ENCODE measurements around the gene FIGN. TPM values are rescaled to one million over a fixed set of nuclear protein-coding genes. Genes with fewer than 3 reads are reported as not detected.

FIGN gene
- total and polyA plus RNA-seq, 7 donors = 0.08 to 3.0 (median 1.2) TPM

- Histone ChIP-seq H3K27me3 (ENCODE audit: insufficient read depth in 3 of 3, low read length in 2 of 3) (no peaks in the 10 kb centered on the region), H3K4me1 (no peaks in the 10 kb centered on the region), H3K27ac (no peak overlapping the region), H3K9me3 (no peaks in the 10 kb centered on the region), H3K4me3 (no peak overlapping the region), H3K36me3 (ENCODE audit: insufficient read depth in 1 of 2, low read depth in 1 of 2) (peaks cover 0 to under 1% of the 10 kb centered on the region in 2 donors)
- intact Hi-C loops (cut with DNase I) = no loop called here
- 68 to 71% (median 68%) methylated on average over 4 of the region's 4 CpGs for WGBS, 3 donors
- no peak for DNase-seq
- TF ChIP-seq, protein P1, sequence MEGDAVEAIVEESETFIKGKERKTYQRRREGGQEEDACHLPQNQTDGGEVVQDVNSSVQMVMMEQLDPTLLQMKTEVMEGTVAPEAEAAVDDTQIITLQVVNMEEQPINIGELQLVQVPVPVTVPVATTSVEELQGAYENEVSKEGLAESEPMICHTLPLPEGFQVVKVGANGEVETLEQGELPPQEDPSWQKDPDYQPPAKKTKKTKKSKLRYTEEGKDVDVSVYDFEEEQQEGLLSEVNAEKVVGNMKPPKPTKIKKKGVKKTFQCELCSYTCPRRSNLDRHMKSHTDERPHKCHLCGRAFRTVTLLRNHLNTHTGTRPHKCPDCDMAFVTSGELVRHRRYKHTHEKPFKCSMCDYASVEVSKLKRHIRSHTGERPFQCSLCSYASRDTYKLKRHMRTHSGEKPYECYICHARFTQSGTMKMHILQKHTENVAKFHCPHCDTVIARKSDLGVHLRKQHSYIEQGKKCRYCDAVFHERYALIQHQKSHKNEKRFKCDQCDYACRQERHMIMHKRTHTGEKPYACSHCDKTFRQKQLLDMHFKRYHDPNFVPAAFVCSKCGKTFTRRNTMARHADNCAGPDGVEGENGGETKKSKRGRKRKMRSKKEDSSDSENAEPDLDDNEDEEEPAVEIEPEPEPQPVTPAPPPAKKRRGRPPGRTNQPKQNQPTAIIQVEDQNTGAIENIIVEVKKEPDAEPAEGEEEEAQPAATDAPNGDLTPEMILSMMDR (IDR thresholded peaks at IDR 0.05) = no peak
- no peak for ATAC-seq
These were observed 130.8 kb downstream of the FIGN start for GRCh38 chr2:163604941-163605555.

- H3K4me3 ChIP-seq = no peak overlapping the region
- intact Hi-C loops (cut with DNase I) = no loop called here
- no peak for DNase-seq
- no peak for ATAC-seq
- H3K9me3 ChIP-seq = no peaks in the 10 kb centered on the region
- no peak overlapping the region for H3K27ac ChIP-seq
- no peaks in the 10 kb centered on the region for H3K36me3 ChIP-seq (ENCODE audit: insufficient read depth in 1 of 2, low read depth in 1 of 2)
- no peaks in the 10 kb centered on the region for H3K27me3 ChIP-seq (ENCODE audit: insufficient read depth in 3 of 3, low read length in 2 of 3)
- TF ChIP-seq, protein P1 (IDR thresholded peaks at IDR 0.05) = no peak
- 47 to 50% (median 48%) methylated on average over 3 of the region's 3 CpGs for WGBS, 3 donors
- no peaks in the 10 kb centered on the region for H3K4me1 ChIP-seq
These were observed 133.6 kb downstream of the FIGN start for GRCh38 chr2:163602196-163602595.

GRCh38 chr2:163601377-163601776 is 134.4 kb downstream of the FIGN start:
- TF ChIP-seq, protein P1 (IDR thresholded peaks at IDR 0.05) = no peak
- Histone ChIP-seq H3K4me3 (no peak overlapping the region), H3K36me3 (ENCODE audit: insufficient read depth in 1 of 2, low read depth in 1 of 2) (no peaks in the 10 kb centered on the region), H3K27ac (no peak overlapping the region), H3K9me3 (no peaks in the 10 kb centered on the region), H3K4me1 (no peaks in the 10 kb centered on the region), H3K27me3 (ENCODE audit: insufficient read depth in 3 of 3, low read length in 2 of 3) (no peaks in the 10 kb centered on the region)
- ATAC-seq = no peak
- intact Hi-C loops (cut with DNase I) = no loop called here
- WGBS, 3 donors = 80 to 83% (median 82%) methylated on average over 7 of the region's 7 CpGs
- no peak for DNase-seq

DNA sequence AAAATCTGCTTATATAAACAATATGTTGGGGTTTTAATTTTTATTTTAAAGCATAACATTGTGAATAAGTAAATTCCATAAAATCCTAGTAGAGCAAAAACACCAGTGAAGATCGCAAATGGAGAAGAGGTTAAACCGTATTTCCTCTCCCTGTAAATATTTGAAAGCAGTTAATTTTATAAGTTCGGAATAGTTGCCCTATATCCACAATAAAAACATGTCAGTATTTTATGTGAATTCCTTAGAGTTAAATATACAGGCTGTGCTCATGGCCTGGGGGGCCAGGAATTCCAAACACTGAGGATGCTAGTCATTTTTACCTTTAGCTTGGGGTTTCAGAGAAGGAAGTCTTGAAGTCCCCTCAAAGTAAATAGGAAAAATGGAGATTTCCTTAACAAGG is 135.0 kb downstream of the FIGN start:
- DNase-seq = no peak
- no peak overlapping the region for H3K27ac ChIP-seq
- TF ChIP-seq, protein P1 (IDR thresholded peaks at IDR 0.05) = no peak
- H3K36me3 ChIP-seq (ENCODE audit: insufficient read depth in 1 of 2, low read depth in 1 of 2) = no peaks in the 10 kb centered on the region
- no peak for ATAC-seq
- H3K4me3 ChIP-seq = no peak overlapping the region
- no peaks in the 10 kb centered on the region for H3K9me3 ChIP-seq
- WGBS, 3 donors = 94 to 95% (median 95%) methylated on average over 3 of the region's 3 CpGs
- H3K4me1 ChIP-seq = no peaks in the 10 kb centered on the region
- intact Hi-C loops (cut with DNase I) = no loop called here
- no peaks in the 10 kb centered on the region for H3K27me3 ChIP-seq (ENCODE audit: insufficient read depth in 3 of 3, low read length in 2 of 3)

DNA sequence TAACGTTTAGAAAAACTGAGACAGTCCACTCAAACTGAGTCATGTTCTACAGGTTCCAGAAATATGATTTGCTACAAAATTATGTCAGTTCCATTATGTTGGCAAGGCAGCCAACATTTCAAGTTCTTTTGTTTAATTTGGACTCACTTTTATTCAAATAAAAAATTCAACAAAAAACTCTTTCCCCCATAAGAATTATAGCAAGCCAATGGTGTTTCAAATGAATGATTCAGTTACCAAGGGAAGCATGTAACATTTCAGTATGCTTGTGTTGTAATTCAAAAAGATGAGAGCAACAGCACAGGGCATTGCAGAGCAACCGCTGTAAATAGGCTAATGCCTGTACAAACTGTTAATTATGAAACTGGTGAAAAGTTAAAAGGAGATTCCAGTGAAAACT is 140.8 kb downstream of the FIGN start:
- 51 to 58% (median 57%) methylated on average over 2 of the region's 2 CpGs for WGBS, 3 donors
- Histone ChIP-seq H3K27me3 (ENCODE audit: insufficient read depth in 3 of 3, low read length in 2 of 3) (no peaks in the 10 kb centered on the region), H3K27ac (no peak overlapping the region), H3K4me3 (no peak overlapping the region), H3K4me1 (no peaks in the 10 kb centered on the region), H3K36me3 (ENCODE audit: insufficient read depth in 1 of 2, low read depth in 1 of 2) (no peaks in the 10 kb centered on the region), H3K9me3 (no peaks in the 10 kb centered on the region)
- DNase-seq (no peak), ATAC-seq (no peak)
- intact Hi-C loops (cut with DNase I) = no loop called here
- TF ChIP-seq, protein P1 (IDR thresholded peaks at IDR 0.05) = no peak

All from psoas muscle (tissue), 8 donors.